Neural cell (in vitro differentiated cells): ENCODE results near the gene DLG2. TPM values are rescaled to one million over a fixed set of nuclear protein-coding genes. Genes with fewer than 3 reads are reported as not detected.

Experiments
- H2AFZ ChIP-seq: fragments of 200-600, 300-800 bp; sonication (generic), shearing (Covaris generic); 2 replicates; pipeline ENCODE4 v1.6.0; 2014; ENCODE audit warnings: low read depth, mild to moderate bottlenecking, antibody characterized with exemption, low read length, moderate library complexity
- H3F3A ChIP-seq: fragments of 200-600 bp; shearing (Covaris generic); 2 replicates; pipeline ENCODE4 v1.6.1; 2016; ENCODE audit warnings: mild to moderate bottlenecking, moderate library complexity, mixed read lengths, antibody characterized with exemption, low read length; ENCODE audit not compliant: insufficient read depth, poor library complexity, severe bottlenecking
- H3K27ac ChIP-seq: fragments of 200-600, 300-800 bp; sonication (generic), shearing (Covaris generic); 2 replicates; pipeline ENCODE4 v1.5.1; 2014; ENCODE audit warnings: mild to moderate bottlenecking, low read length, moderate library complexity
- H3K27me3 ChIP-seq: fragments of 300-800, 200-600 bp; sonication (generic), shearing (Covaris generic); 2 replicates; pipeline ENCODE4 v1.6.0; 2014; ENCODE audit warnings: mild to moderate bottlenecking, low read depth, low read length, moderate library complexity; ENCODE audit not compliant: insufficient read depth
- H3K36me3 ChIP-seq: fragments of 300-800, 200-600 bp; sonication (generic), shearing (Covaris generic); 2 replicates; pipeline ENCODE4 v1.5.1; 2014; ENCODE audit warnings: mild to moderate bottlenecking, antibody characterized with exemption, low read length, moderate library complexity; ENCODE audit not compliant: insufficient read depth
- H3K4me2 ChIP-seq: fragments of 300-800, 200-600 bp; sonication (generic), shearing (Covaris generic); 2 replicates; pipeline ENCODE4 v1.6.0; 2014; ENCODE audit warnings: mild to moderate bottlenecking, low read length
- H3K4me3 ChIP-seq: fragments of 300-800, 200-600 bp; sonication (generic), shearing (Covaris generic); 2 replicates; pipeline ENCODE4 v1.5.1; 2014; ENCODE audit warnings: mild to moderate bottlenecking, low read length, moderate library complexity
- H3K79me2 ChIP-seq: fragments of 200-600 bp; shearing (Covaris generic); replicated peaks from 2 replicates; pipeline ENCODE4 v1.6.0; 2014; ENCODE audit warnings: mild to moderate bottlenecking, low read length, moderate library complexity; ENCODE audit not compliant: insufficient read depth
- H3K9ac ChIP-seq: fragments of 300-800, 200-600 bp; sonication (generic), shearing (Covaris generic); 2 replicates; pipeline ENCODE4 v1.6.1; 2016; ENCODE audit warnings: mild to moderate bottlenecking, low read length, mixed read lengths
- H3K9me2 ChIP-seq: fragments of 200-600 bp; shearing (Covaris generic); 2 replicates; pipeline ENCODE4 v1.6.1; 2016; ENCODE audit warnings: mild to moderate bottlenecking, low read length, mixed read lengths; ENCODE audit not compliant: insufficient read depth
- H3K9me3 ChIP-seq: fragments of 200-600, 300-800 bp; sonication (generic), shearing (Covaris generic); 2 replicates; pipeline ENCODE4 v1.6.1; 2016; ENCODE audit warnings: mild to moderate bottlenecking, mixed run types, low read length, moderate library complexity, mixed read lengths
- H4K20me1 ChIP-seq: fragments of 200-600 bp; shearing (Covaris generic); 2 replicates; pipeline ENCODE4 v1.6.1; 2016; ENCODE audit warnings: mild to moderate bottlenecking, mixed run types; ENCODE audit not compliant: insufficient read depth
- EP300 ChIP-seq: fragments of 450-650 bp; conservative IDR thresholded peaks from 2 replicates; pipeline ENCODE4 v1.6.1; 2014; ENCODE audit warnings: antibody characterized with exemption, mild to moderate bottlenecking, moderate library complexity; ENCODE audit not compliant: poor library complexity, severe bottlenecking
- EZH2 ChIP-seq: fragments of 200-600, 300-800 bp; shearing (Covaris generic), sonication (generic); IDR thresholded peaks from 2 replicates; pipeline ENCODE4 v1.6.1; 2014; ENCODE audit warnings: antibody characterized with exemption, low read length, borderline replicate concordance, mild to moderate bottlenecking; ENCODE audit not compliant: insufficient read depth, poor library complexity, severe bottlenecking
- MXI1 ChIP-seq: fragments of 450-650 bp; conservative IDR thresholded peaks from 2 replicates; pipeline ENCODE4 v1.6.1; 2014; ENCODE audit warnings: antibody characterized with exemption, mild to moderate bottlenecking; ENCODE audit not compliant: poor library complexity, severe bottlenecking
- POLR2AphosphoS5 ChIP-seq: IDR thresholded peaks from 2 replicates; pipeline ENCODE4 v1.6.1; 2012
- RAD21 ChIP-seq: fragments of 450-650 bp; conservative IDR thresholded peaks from 2 replicates; pipeline ENCODE4 v1.6.1; 2014; ENCODE audit warnings: antibody characterized with exemption, mild to moderate bottlenecking, moderate library complexity
- SMC3 ChIP-seq: fragments of 450-650 bp; conservative IDR thresholded peaks from 2 replicates; pipeline ENCODE4 v1.6.1; 2014; ENCODE audit warnings: antibody characterized with exemption, mild to moderate bottlenecking, moderate library complexity; ENCODE audit not compliant: poor library complexity
- TAF1 ChIP-seq: IDR thresholded peaks from 2 replicates; pipeline ENCODE4 v1.6.1; 2012; ENCODE audit warnings: low read depth
- polyA plus RNA-seq: library from polyadenylated mRNA; depleted of rRNA; stranded (reverse); fragments of >200 nt; gene quantifications from 2 replicates; pipeline ENCODE4 v1.2.3, GENCODE V29; 2014
- TF ChIP-seq, protein P1 (sequence below): IDR thresholded peaks from 2 replicates; pipeline ENCODE4 v1.6.1; 2012; ENCODE audit warnings: borderline replicate concordance
- TF ChIP-seq, protein P2 (sequence below): fragments of 450-650 bp; IDR thresholded peaks from 2 replicates; pipeline ENCODE4 v1.5.1; 2014; ENCODE audit warnings: antibody characterized with exemption, mild to moderate bottlenecking, moderate library complexity; ENCODE audit not compliant: poor library complexity, severe bottlenecking

DLG2 gene
- polyA plus RNA-seq, 1 donor from 2014 or later, result 179 TPM

DNA sequence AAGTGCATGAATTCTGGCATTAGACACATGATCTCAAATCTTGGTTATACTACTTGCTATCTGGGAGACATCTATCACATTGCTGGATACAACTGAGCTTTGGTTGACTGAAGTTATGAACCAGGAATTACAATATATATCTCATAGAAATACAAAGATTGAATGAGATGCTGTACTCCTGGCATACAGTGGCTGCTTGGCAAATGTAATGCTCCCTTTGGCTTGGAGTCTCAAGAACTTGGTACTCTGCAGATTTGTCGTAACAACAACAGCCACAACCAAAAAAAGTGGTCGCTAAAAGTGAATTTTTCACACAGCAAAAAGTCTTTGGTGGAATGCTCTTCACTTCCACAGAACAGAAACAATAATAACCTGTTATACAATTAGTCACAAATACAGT, 1082.6 kb downstream of the DLG2 start:
- no peaks in the 10 kb centered on the region for H3K36me3 ChIP-seq
- H3K9me2 ChIP-seq, result no peaks in the 10 kb centered on the region
- H3F3A ChIP-seq, result no peaks in the 10 kb centered on the region
- no peak overlapping the region for H3K4me3 ChIP-seq
- no peaks in the 10 kb centered on the region for H3K9me3 ChIP-seq
- no peak overlapping the region for H3K9ac ChIP-seq
- H2AFZ ChIP-seq, result no peak overlapping the region
- H3K27me3 ChIP-seq, result no peaks in the 10 kb centered on the region
- H4K20me1 ChIP-seq, result no peaks in the 10 kb centered on the region
- H3K27ac ChIP-seq, result peak overlapping the region; percentile 61
- TF ChIP-seq RAD21, result no peak
- no peak for TF ChIP-seq MXI1
- TF ChIP-seq, protein P1, sequence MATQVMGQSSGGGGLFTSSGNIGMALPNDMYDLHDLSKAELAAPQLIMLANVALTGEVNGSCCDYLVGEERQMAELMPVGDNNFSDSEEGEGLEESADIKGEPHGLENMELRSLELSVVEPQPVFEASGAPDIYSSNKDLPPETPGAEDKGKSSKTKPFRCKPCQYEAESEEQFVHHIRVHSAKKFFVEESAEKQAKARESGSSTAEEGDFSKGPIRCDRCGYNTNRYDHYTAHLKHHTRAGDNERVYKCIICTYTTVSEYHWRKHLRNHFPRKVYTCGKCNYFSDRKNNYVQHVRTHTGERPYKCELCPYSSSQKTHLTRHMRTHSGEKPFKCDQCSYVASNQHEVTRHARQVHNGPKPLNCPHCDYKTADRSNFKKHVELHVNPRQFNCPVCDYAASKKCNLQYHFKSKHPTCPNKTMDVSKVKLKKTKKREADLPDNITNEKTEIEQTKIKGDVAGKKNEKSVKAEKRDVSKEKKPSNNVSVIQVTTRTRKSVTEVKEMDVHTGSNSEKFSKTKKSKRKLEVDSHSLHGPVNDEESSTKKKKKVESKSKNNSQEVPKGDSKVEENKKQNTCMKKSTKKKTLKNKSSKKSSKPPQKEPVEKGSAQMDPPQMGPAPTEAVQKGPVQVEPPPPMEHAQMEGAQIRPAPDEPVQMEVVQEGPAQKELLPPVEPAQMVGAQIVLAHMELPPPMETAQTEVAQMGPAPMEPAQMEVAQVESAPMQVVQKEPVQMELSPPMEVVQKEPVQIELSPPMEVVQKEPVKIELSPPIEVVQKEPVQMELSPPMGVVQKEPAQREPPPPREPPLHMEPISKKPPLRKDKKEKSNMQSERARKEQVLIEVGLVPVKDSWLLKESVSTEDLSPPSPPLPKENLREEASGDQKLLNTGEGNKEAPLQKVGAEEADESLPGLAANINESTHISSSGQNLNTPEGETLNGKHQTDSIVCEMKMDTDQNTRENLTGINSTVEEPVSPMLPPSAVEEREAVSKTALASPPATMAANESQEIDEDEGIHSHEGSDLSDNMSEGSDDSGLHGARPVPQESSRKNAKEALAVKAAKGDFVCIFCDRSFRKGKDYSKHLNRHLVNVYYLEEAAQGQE, result no peak
- TF ChIP-seq SMC3, result no peak
- no peak for TF ChIP-seq EP300
- TF ChIP-seq, protein P2, sequence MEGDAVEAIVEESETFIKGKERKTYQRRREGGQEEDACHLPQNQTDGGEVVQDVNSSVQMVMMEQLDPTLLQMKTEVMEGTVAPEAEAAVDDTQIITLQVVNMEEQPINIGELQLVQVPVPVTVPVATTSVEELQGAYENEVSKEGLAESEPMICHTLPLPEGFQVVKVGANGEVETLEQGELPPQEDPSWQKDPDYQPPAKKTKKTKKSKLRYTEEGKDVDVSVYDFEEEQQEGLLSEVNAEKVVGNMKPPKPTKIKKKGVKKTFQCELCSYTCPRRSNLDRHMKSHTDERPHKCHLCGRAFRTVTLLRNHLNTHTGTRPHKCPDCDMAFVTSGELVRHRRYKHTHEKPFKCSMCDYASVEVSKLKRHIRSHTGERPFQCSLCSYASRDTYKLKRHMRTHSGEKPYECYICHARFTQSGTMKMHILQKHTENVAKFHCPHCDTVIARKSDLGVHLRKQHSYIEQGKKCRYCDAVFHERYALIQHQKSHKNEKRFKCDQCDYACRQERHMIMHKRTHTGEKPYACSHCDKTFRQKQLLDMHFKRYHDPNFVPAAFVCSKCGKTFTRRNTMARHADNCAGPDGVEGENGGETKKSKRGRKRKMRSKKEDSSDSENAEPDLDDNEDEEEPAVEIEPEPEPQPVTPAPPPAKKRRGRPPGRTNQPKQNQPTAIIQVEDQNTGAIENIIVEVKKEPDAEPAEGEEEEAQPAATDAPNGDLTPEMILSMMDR, result no peak
- TF ChIP-seq EZH2, result no peak
- no peak for TF ChIP-seq TAF1
- TF ChIP-seq POLR2AphosphoS5, result no peak
- H3K79me2 ChIP-seq, result no peaks in the 10 kb centered on the region
- no peak overlapping the region for H3K4me2 ChIP-seq

DNA sequence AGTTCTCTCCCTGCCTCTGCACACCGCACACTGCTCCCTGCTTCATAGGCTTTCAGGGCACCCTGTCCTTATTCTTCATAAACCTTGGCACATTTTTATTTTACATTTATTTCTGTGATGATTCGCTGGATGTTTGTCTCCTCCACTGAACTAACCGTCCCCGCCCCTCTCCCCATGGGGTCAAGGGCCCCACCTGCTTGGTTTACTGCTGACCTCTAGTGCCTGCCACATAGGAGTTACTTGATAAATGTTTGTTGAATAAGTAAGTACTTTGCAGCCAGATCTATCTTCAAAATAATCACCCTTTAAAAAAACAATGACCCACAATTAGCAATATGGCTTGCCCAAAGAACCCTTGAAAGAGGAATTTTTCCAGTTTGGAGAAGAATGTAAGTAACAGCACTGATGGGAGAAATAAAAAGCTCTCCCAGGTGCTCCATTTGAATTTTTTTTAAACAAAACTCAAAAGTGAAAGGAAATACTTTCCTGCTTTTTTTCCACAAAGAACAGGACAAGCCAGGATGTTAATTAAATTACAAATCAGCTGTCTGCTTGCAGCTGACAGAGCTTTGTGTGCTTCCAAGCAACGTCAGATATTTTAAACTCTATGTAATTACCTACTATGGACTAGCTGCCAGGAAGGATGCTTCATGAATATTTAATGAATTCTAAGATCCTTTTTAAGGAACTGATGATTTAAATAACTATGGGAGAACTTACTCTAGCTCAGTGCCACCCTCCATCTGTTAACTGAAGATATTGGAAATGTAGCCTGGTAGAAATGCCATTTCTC, 1083.6 kb downstream of the DLG2 start:
- H2AFZ ChIP-seq, result no peak overlapping the region
- no peaks in the 10 kb centered on the region for H3K79me2 ChIP-seq
- H3F3A ChIP-seq, result no peaks in the 10 kb centered on the region
- no peaks in the 10 kb centered on the region for H3K27me3 ChIP-seq
- H3K4me2 ChIP-seq, result peak overlapping the region; percentile 52
- H3K9me3 ChIP-seq, result no peaks in the 10 kb centered on the region
- no peaks in the 10 kb centered on the region for H4K20me1 ChIP-seq
- peak overlapping the region; percentile 26 for H3K4me3 ChIP-seq
- H3K36me3 ChIP-seq, result no peaks in the 10 kb centered on the region
- no peaks in the 10 kb centered on the region for H3K9me2 ChIP-seq
- TF ChIP-seq EZH2, result no peak
- TF ChIP-seq EP300, result peak; percentile 5
- H3K9ac ChIP-seq, result peak overlapping the region; percentile 30
- peak overlapping the region; percentile 61 for H3K27ac ChIP-seq
